ENCODE results near the gene CGNL1.

DNA sequence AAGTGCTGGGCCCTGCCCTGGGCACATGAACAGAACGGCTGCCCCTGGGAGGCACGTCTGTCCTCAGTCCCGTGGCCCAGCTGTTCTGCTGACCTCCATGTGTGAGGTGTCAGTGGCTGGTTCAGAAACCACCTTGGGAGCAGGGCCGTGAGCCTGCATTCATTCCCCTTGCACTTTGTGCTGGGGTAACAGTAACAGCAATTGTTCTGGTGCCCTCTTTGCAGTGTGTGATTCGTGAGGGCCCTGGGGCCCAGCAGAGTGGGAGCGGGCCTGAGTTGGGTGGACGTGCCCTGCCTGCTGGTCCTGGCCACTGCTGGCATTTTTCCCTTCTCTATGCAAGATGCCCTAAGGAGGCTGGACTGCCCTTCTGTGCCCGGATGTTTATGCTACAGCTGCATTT lies 165.0 kb downstream of the CGNL1 start:
- TF ChIP-seq, protein P1, sequence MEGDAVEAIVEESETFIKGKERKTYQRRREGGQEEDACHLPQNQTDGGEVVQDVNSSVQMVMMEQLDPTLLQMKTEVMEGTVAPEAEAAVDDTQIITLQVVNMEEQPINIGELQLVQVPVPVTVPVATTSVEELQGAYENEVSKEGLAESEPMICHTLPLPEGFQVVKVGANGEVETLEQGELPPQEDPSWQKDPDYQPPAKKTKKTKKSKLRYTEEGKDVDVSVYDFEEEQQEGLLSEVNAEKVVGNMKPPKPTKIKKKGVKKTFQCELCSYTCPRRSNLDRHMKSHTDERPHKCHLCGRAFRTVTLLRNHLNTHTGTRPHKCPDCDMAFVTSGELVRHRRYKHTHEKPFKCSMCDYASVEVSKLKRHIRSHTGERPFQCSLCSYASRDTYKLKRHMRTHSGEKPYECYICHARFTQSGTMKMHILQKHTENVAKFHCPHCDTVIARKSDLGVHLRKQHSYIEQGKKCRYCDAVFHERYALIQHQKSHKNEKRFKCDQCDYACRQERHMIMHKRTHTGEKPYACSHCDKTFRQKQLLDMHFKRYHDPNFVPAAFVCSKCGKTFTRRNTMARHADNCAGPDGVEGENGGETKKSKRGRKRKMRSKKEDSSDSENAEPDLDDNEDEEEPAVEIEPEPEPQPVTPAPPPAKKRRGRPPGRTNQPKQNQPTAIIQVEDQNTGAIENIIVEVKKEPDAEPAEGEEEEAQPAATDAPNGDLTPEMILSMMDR (IDR thresholded peaks at IDR 0.05; ENCODE audit: low read length), result no peak
- TF ChIP-seq EZH2 (IDR thresholded peaks at IDR 0.05; ENCODE audit: borderline replicate concordance, low read length), result no peak
